Measurements from ENCODE around the gene WDR45. TPM values are rescaled to one million over a fixed set of nuclear protein-coding genes. Genes with fewer than 3 reads are reported as not detected.

The WDR45 gene
- total RNA-seq, 1 experiment from 2014 or later = 49.3 TPM

GRCh38 chrX:49060914-49061313 lies 18.8 kb downstream of the WDR45 start:
- no peaks in the 10 kb centered on the region; the same call in 1 of the 2 replicates for H3K36me3 ChIP-seq (ENCODE audit: control insufficient read depth, insufficient read depth, low read length)
- no peaks in the 10 kb centered on the region for H3K4me1 ChIP-seq (ENCODE audit: control insufficient read depth, insufficient read depth, low read length)
- ChIA-PET CTCF (no interaction called here), POLR2A (no interaction called here)
- no peaks in the 10 kb centered on the region for H3K9me3 ChIP-seq (ENCODE audit: control insufficient read depth, insufficient read depth, low read depth, low read length)
- intact Hi-C loops (cut with micrococcal nuclease; ENCODE audit: unreplicated experiment) (no loop called here), in situ Hi-C loops (cut with HindIII; ENCODE audit: low pct_unique_long_range_greater_than_20kb, low sequenced_read_pairs) (no loop called here)
- no peak for TF ChIP-seq REST (IDR thresholded peaks at IDR 0.05; ENCODE audit: insufficient read depth in 1 of 2, low read depth in 2 of 2, low read length in 1 of 2)
- TF ChIP-seq POLR2AphosphoS5 (IDR thresholded peaks at IDR 0.05; ENCODE audit: low read depth, low read length) = no peak
- TF ChIP-seq TCF7L2 (IDR thresholded peaks at IDR 0.05; ENCODE audit: low read depth, low read length) = no peak
- TF ChIP-seq, protein P1, sequence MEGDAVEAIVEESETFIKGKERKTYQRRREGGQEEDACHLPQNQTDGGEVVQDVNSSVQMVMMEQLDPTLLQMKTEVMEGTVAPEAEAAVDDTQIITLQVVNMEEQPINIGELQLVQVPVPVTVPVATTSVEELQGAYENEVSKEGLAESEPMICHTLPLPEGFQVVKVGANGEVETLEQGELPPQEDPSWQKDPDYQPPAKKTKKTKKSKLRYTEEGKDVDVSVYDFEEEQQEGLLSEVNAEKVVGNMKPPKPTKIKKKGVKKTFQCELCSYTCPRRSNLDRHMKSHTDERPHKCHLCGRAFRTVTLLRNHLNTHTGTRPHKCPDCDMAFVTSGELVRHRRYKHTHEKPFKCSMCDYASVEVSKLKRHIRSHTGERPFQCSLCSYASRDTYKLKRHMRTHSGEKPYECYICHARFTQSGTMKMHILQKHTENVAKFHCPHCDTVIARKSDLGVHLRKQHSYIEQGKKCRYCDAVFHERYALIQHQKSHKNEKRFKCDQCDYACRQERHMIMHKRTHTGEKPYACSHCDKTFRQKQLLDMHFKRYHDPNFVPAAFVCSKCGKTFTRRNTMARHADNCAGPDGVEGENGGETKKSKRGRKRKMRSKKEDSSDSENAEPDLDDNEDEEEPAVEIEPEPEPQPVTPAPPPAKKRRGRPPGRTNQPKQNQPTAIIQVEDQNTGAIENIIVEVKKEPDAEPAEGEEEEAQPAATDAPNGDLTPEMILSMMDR (IDR thresholded peaks at IDR 0.05) = no peak
- TF ChIP-seq SIN3A (IDR thresholded peaks at IDR 0.05; ENCODE audit: borderline replicate concordance, insufficient read depth, low read depth, low read length) = no peak
- BruUV-seq (replicated peaks) = no TSS peak
- no peaks in the 10 kb centered on the region for H3K27me3 ChIP-seq (ENCODE audit: control insufficient read depth, insufficient read depth, low read length)
- H3K4me3 ChIP-seq (ENCODE audit: low read depth in 2 of 2, low read length in 2 of 2) = no peak overlapping the region
- no peak for DNase-seq (ENCODE audit: low read depth, low spot score)
- H3K27ac ChIP-seq (ENCODE audit: low read length) = no peak overlapping the region
- no peak for ATAC-seq

DNA sequence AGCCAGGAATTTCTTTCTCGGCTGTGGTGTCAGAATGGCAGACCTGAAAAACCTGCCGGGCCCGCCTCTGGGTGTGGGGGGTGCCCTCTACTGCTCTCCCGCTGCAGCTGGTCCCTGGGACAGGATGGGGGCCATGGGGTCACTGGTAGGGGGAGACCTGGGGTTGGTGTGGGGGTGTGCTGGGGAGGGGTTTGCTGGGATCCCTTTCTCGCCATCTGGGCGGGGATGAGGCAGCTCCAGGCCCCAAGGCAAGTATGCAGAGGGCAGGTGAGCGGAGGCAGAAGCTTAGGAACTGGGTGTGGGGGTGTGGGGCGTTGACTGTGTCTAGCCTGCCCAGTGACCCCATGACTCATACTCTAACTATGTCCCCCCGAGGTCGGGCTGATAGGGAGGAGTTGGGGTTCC lies 20.0 kb downstream of the WDR45 start:
- CTCF ChIA-PET = interaction anchor here (0.6 kb wide), 1 partner anchor 133 kb away, joined by 3 read pairs; no protein-coding TSS in a partner anchor
- H3K4me1 ChIP-seq (ENCODE audit: control insufficient read depth, insufficient read depth, low read length) = no peaks in the 10 kb centered on the region; the same call in 1 of the 2 replicates

More for the DNA sequence above, 20.0 kb downstream of the WDR45 start:
- H3K9me3 ChIP-seq (ENCODE audit: control insufficient read depth, insufficient read depth, low read depth, low read length) = no peaks in the 10 kb centered on the region
- ATAC-seq (no peak), DNase-seq (ENCODE audit: low read depth, low spot score) (no peak)
- TF ChIP-seq REST (IDR thresholded peaks at IDR 0.05; ENCODE audit: insufficient read depth in 1 of 2, low read depth in 2 of 2, low read length in 1 of 2) (no peak), POLR2AphosphoS5 (IDR thresholded peaks at IDR 0.05; ENCODE audit: low read depth, low read length) (no peak), TCF7L2 (IDR thresholded peaks at IDR 0.05; ENCODE audit: low read depth, low read length) (no peak), SIN3A (IDR thresholded peaks at IDR 0.05; ENCODE audit: borderline replicate concordance, insufficient read depth, low read depth, low read length) (no peak)
- TF ChIP-seq, protein P1 (IDR thresholded peaks at IDR 0.05) = no peak
- POLR2A ChIA-PET = interaction anchor here (0.5 kb wide), 1 partner anchor 112 kb away, joined by 3 read pairs; the partner anchor contains the start of gene PLP2
- H3K36me3 ChIP-seq (ENCODE audit: control insufficient read depth, insufficient read depth, low read length) = no peaks in the 10 kb centered on the region; the same call in 1 of the 2 replicates
- H3K27me3 ChIP-seq (ENCODE audit: control insufficient read depth, insufficient read depth, low read length) = no peaks in the 10 kb centered on the region
- no peak overlapping the region for H3K4me3 ChIP-seq (ENCODE audit: low read depth in 2 of 2, low read length in 2 of 2)
- H3K27ac ChIP-seq (ENCODE audit: low read length) = no peak overlapping the region
- intact Hi-C loops (cut with micrococcal nuclease; ENCODE audit: unreplicated experiment) (no loop called here), in situ Hi-C loops (cut with HindIII; ENCODE audit: low pct_unique_long_range_greater_than_20kb, low sequenced_read_pairs) (no loop called here)
- BruUV-seq (replicated peaks) = no TSS peak
